UCSD-AML1 (cell line): ENCODE results near the gene KCNG2.

ENCODE experiments used
- DNase-seq: peaks from one replicate; lab custom pipeline; 2025; ENCODE audit not compliant: unreplicated experiment; lab: John Stamatoyannopoulos, UW

Gene KCNG2

DNA sequence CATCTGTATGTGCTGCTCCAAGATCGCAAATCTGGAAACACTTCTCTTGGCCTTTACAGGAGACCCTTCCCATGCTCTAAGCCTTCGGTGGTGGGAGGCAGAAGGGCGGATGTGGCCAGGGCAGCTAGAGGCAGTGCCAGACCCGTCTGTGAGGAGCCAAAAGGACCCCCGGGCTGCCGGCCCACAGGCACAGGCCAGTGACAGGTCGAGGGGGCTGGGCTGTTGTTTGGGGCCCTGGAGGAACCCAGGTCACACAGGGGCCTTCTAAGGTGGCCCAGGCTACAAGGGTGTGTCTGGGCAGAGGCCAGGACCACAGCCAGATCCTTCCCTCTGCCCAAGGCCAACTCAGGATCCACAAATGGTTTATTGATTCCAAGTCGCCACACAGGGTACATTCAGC, 104.3 kb downstream of the KCNG2 start:
- no peak for DNase-seq

- no peak for DNase-seq
Observed at GRCh38 chr18:79902640-79903039, 104.9 kb downstream of the KCNG2 start.

DNA sequence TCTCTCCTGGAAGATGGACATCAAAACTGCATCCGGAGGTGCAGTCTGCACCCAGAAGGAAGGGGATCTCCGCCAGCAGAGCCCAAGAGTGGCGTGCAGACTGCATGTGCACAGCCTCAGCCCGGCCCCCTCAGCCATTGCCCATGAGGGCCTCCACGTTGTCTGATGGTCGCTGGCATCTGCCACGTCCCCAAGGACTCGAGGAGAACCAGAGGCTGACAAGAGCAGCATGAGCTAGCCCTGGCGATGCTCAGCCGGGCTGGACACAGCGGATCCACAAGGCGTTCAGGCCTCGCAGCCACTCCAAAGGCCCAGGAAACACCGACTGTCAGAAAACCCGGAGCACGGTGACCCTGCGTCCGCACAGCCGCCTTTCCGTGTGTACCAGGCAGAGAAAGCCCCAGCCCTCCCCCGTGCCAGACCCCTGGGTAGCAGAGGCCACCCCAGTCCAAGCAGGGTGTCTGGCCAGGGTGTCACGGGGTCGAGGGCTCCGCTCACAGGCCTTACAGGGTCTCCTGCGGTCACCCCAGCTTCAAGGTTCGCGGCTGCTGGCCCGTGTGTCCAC, 105.4 kb downstream of the KCNG2 start:
- DNase-seq = no peak

GRCh38 chr18:79903787-79904356, 106.1 kb downstream of the KCNG2 start:
- DNase-seq = no peak

- no peak for DNase-seq
Observed at GRCh38 chr18:79904357-79905147, 106.8 kb downstream of the KCNG2 start.

DNA sequence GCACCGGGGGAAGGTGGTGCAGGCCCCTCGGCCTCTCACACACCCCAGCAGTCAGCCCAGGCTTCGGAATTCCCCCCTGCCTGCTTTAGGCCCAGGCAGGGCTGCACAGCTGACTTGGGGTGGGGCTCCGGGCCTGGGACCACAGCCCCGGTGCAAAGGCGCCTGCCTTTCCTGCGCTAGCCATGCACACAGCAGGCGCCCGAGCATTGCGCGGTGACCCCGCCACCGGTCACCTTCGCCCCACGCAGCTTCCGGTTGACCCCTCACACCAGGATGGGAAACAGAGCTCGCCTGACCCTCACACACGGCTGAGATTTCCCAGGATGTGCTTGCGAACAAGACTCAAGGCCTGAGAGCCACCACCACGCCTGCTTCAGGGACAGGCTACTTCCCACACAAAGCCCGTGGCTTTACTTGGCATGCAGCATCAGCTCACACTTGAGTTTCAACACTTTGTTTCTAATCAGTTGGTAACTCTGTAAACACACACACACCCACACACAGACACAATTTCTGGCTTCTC, 107.7 kb downstream of the KCNG2 start:
- no peak for DNase-seq

- no peak for DNase-seq
Observed at GRCh38 chr18:79905993-79906392, 108.3 kb downstream of the KCNG2 start.

DNA sequence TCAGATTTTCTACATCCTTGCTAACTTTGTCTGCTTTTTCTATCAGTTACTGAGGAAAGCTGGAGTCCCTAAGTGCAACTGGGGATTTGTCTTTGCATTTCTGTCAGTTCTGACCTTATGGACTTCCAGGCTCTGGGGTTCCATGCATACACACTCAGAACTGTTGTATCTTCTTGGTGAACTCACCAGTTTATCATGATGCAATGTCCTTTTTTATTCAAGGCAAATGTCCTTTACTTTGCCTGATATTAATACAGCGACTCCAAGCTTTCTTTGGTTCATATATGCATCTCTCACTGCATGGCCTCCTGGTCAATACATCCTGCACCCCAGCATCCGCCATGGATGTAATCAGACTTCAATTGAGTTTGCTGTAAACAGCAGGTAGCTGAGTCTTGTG, 109.0 kb downstream of the KCNG2 start:
- DNase-seq = no peak

DNA sequence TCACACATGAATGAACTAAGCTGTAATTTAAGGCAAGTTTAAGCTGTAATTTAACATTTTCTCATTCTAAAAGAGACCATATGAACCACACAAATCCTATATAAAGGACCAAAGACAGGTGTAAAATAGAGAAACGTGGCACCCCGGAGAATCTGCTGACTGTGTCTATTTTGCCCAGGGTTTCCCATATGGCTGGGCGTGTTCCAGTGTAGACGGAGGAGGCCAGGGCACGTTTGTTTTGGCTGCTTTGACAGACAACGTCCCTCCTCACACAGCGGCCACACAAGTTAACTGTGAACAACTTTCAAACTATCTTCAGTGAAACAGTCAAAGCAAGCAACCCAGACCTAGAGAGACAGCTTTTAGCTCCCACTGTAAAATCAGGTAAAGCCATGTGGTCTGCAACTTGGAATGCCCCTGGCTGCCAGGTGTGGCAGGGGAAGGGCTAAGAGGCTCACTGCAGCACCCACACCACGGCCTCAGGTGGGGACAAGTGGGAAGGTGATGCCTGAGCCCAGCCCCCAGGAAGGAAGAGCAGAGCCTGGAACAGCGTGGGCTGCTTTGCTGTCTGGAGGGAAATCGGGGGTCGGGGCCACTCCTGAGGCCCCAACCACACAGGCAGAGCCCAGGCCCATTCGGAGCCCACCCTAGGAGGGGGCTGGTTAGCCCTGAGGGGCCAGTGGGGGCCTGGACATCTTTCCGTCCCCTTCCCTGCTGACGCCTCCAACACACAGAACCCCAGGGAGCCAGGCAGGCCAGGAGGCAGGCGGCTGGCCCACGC, 113.0 kb downstream of the KCNG2 start:
- no peak for DNase-seq

DNA sequence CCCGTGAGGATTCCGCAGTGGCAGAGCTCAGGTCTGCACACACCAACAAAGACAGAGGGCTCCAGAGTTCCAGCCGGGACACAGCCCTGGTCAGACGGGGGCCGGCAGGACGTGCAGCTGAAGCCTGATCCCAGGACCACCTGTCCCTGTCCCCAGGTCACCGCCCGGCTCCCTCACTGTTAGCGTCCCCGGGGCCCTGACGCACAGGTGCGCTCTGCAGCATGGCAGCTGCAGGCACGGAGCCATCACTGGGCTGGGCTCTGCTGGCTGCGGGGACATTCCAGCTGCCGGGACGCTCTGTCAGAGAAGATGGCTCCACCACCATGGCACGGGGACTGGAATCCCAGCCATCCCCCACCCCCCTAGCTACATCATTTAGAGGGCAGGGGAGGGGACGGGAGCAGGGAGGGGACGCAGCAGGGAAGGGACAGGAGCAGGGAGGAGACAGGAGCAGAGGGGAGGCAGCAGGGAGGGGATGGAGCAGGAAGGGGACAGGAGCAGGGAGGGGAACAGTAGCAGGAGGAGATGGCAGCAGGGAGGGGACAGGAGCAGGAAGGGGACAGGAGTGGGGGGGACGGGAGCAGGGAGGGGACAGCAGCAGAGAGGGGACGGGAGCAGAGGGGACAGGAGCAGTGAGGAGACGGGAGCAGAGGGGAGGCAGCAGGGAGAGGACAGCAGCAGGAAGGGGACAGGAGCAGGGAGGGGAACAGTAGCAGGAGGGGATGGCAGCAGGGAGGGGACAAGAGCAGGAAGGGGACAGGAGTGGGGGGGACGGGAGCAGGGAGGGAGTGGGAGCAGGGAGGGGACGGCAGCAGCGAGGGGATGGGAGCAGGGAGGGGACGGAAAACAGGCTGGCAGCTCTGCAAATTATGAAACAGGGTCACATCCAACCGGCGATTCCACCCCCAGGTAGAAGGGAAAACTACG, 113.9 kb downstream of the KCNG2 start:
- no peak for DNase-seq

DNA sequence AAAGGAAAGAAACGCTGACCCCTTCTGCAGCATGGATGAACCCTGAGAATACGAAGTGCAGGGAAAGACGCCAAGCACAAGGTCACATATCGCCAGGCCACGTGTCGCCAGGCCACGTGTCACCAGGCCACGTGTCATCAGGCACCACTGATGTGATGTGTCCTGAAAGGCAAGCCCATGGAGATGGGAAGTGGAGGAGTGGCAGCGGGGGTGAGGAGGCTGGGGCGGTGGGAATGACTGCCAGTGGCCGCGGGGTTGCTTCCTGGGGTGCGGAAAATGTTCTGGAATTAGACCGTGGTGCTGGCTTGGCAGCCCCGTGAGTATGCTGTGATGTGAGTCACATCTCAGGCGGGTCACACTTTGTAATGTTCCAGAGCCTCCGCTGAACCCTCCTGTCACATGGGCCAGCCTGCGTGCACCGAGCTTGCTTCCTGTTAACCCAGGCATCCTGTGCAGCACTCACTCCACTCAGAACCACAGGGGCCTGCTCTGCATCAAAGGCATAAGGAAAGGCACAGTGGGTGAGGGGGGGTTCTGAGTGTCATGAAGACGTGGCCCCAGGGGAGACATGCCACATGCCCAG, 114.8 kb downstream of the KCNG2 start:
- DNase-seq = no peak

- no peak for DNase-seq
Observed at GRCh38 chr18:79912994-79913831, 115.5 kb downstream of the KCNG2 start.

- DNase-seq = no peak
Observed at GRCh38 chr18:79914614-79915160, 116.9 kb downstream of the KCNG2 start.

GRCh38 chr18:79915161-79916127, 117.7 kb downstream of the KCNG2 start:
- no peak for DNase-seq

DNA sequence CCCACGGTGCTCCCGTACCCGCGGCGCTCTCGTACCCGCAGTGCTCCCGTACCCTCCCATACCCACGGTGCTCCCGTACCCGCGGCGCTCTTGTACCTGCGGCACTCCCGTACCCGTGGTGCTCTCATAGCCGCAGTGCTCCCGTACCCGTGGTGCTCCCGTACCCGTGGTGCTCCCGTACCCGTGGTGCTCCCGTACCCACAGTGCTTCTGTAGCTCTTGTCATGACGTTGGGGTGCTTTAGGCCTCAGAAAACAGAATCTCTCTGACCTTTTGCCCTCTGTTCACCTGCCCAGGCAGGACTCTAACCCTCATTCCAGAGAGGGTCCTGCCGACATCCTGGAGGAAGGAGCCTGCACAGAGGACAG, 118.4 kb downstream of the KCNG2 start:
- no peak for DNase-seq

DNA sequence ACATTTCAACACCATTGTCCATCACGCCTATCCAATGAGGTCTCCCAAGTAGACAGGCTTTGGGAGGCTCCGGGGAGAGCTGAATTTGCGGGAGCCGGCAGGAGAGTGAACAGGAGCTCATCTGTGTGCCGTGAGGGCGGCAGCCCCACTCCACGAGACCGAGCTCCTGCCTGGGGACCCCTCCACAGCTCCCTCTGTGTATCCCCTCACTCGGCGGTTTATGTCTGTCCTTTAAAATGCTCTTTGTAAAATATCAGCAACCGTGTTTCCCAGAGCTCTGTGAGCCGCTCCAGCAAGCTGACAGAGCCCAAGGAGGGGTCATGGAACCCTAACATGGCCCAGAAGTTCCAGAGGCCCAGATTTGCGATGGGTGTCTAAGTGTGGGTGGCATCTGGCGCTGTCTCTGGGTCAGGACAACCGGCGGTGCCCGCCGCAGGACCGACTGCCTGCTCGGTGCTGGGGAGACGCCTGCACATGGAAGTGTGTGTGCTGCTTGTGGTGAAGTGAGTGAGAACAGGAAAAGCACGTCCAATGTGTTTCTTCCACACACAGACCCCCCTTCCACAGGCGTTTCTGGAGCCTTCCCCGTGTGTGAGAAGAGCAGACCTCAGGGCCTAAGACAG, 118.9 kb downstream of the KCNG2 start:
- DNase-seq = no peak

DNA sequence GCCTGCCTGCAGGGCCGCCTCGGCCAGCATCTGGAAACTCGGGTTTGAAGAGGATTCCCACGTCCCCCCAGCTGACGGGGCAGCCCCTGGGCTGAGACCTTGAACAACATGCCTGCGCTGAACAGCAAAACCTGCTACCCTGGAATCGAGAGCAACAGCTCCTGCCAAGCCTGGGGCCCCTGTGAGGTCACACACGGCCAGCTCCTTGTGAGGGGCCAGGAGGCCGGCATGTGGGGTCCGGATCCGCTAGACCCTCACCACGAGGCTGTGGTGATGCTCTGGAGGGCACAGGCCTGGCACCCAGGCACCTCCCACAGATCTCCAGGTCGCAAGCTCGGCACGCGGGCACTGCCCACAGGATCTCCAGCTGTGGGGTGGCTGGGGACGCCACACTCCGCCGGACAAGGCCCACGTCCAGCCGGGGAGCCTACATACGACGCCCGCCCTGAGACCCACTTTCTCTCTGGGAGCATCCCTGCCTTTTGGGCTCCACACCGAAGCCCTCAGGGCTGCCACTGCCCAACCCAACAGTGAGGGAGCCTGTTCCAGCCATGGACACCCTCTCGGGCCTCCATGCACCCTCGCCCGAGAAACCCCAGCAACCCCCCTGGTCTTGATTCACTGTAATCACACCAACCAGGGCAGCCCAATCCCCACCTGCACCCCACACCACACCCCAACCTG, 119.6 kb downstream of the KCNG2 start:
- no peak for DNase-seq
